ENCODE results near the gene ZDHHC5. TPM values are rescaled to one million over a fixed set of nuclear protein-coding genes. Genes with fewer than 3 reads are reported as not detected.
A peak's percentile ranks its signal among the peaks of the same experiment; 100 is the strongest.

Gene ZDHHC5
- total and polyA plus RNA-seq, 2 of the 13 experiments (the other 11 are each of a cell fraction or from before 2014, with no cell fraction given), result 26.6 to 34.0 TPM

DNA sequence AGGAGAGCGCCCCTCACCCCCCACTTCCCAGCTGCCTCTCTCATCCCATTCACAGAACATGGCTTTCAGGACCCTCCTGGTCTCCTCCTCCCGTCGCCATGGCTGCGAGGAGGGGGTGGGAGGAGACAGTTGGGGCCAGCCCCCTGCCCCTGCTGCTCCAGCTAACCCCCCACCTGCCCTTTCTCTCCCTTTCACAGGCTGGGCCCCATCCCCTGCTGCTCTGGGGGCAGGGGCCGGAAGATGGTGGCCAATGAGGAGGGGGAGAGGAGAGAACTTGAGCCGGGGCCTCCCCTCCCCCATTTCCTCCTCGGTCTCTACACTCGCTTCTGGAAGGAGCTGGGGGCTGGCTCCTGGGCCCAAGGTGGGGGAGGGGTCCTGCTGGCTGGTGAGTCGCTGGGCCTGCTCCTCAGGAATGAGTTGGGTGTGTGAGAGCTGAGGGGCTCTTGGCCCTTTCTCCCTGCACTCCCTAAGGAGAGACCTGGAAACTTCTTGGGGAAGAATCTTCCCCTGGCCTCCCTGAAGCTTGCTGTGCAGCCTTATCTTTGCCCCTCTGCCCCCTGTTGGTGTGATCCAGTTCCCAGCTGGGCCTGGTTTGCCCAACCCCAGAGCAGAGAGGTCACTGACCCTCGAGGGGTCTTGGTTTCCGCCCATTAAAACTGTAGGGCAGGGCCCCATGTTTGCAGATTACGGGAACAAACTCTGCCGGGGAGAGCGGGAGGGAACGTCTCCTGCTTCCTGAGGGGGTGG, 28.4 kb upstream of the ZDHHC5 start (continued):
- TF ChIP-seq ZNF512 (CRISPR knock-in tag; IDR thresholded peaks at IDR 0.05) (no peak), CHD2 (IDR thresholded peaks at IDR 0.05; ENCODE audit: low read depth, low read length) (no peak), DR1 (CRISPR knock-in tag; IDR thresholded peaks at IDR 0.05) (no peak), HHEX (CRISPR knock-in tag; IDR thresholded peaks at IDR 0.05) (no peak), ZNF746 (CRISPR knock-in tag; IDR thresholded peaks at IDR 0.05) (peak; percentile 21; the same call in 1 of the 2 replicates), ZNF629 (CRISPR knock-in tag; conservative IDR thresholded peaks at IDR 0.05) (no peak), ISX (CRISPR knock-in tag; conservative IDR thresholded peaks at IDR 0.05) (no peak), ZNF761 (CRISPR knock-in tag; conservative IDR thresholded peaks at IDR 0.05) (0 out of 2 replicates have a peak, but pooled peaks have one; percentile 51), ZNF574 (CRISPR knock-in tag; IDR thresholded peaks at IDR 0.05) (peak; percentile 67), HIVEP1 (CRISPR knock-in tag; IDR thresholded peaks at IDR 0.05) (peak; percentile 57; the same call in 1 of the 2 replicates), MXD1 (CRISPR knock-in tag; IDR thresholded peaks at IDR 0.05) (no peak), ZNF335 (CRISPR knock-in tag; IDR thresholded peaks at IDR 0.05) (no peak)
- TF ChIP-seq, protein P1, sequence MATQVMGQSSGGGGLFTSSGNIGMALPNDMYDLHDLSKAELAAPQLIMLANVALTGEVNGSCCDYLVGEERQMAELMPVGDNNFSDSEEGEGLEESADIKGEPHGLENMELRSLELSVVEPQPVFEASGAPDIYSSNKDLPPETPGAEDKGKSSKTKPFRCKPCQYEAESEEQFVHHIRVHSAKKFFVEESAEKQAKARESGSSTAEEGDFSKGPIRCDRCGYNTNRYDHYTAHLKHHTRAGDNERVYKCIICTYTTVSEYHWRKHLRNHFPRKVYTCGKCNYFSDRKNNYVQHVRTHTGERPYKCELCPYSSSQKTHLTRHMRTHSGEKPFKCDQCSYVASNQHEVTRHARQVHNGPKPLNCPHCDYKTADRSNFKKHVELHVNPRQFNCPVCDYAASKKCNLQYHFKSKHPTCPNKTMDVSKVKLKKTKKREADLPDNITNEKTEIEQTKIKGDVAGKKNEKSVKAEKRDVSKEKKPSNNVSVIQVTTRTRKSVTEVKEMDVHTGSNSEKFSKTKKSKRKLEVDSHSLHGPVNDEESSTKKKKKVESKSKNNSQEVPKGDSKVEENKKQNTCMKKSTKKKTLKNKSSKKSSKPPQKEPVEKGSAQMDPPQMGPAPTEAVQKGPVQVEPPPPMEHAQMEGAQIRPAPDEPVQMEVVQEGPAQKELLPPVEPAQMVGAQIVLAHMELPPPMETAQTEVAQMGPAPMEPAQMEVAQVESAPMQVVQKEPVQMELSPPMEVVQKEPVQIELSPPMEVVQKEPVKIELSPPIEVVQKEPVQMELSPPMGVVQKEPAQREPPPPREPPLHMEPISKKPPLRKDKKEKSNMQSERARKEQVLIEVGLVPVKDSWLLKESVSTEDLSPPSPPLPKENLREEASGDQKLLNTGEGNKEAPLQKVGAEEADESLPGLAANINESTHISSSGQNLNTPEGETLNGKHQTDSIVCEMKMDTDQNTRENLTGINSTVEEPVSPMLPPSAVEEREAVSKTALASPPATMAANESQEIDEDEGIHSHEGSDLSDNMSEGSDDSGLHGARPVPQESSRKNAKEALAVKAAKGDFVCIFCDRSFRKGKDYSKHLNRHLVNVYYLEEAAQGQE (IDR thresholded peaks at IDR 0.05; ENCODE audit: borderline replicate concordance in 1 of 2, low read depth in 1 of 2, low read length in 2 of 2), result no peak
- TF ChIP-seq, protein P2, sequence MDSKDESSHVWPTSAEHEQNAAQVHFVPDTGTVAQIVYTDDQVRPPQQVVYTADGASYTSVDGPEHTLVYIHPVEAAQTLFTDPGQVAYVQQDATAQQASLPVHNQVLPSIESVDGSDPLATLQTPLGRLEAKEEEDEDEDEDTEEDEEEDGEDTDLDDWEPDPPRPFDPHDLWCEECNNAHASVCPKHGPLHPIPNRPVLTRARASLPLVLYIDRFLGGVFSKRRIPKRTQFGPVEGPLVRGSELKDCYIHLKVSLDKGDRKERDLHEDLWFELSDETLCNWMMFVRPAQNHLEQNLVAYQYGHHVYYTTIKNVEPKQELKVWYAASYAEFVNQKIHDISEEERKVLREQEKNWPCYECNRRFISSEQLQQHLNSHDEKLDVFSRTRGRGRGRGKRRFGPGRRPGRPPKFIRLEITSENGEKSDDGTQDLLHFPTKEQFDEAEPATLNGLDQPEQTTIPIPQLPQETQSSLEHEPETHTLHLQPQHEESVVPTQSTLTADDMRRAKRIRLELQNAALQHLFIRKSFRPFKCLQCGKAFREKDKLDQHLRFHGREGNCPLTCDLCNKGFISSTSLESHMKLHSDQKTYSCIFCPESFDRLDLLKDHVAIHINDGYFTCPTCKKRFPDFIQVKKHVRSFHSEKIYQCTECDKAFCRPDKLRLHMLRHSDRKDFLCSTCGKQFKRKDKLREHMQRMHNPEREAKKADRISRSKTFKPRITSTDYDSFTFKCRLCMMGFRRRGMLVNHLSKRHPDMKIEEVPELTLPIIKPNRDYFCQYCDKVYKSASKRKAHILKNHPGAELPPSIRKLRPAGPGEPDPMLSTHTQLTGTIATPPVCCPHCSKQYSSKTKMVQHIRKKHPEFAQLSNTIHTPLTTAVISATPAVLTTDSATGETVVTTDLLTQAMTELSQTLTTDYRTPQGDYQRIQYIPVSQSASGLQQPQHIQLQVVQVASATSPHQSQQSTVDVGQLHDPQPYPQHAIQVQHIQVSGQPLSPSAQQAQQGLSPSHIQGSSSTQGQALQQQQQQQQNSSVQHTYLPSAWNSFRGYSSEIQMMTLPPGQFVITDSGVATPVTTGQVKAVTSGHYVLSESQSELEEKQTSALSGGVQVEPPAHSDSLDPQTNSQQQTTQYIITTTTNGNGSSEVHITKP (CRISPR knock-in tag; IDR thresholded peaks at IDR 0.05; ENCODE audit: low read depth), result peak; percentile 85
- TF ChIP-seq, protein P3, sequence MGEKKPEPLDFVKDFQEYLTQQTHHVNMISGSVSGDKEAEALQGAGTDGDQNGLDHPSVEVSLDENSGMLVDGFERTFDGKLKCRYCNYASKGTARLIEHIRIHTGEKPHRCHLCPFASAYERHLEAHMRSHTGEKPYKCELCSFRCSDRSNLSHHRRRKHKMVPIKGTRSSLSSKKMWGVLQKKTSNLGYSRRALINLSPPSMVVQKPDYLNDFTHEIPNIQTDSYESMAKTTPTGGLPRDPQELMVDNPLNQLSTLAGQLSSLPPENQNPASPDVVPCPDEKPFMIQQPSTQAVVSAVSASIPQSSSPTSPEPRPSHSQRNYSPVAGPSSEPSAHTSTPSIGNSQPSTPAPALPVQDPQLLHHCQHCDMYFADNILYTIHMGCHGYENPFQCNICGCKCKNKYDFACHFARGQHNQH (CRISPR knock-in tag; IDR thresholded peaks at IDR 0.05), result peak; percentile 55
